ENCODE measurements around the gene PRSS16.

DNA sequence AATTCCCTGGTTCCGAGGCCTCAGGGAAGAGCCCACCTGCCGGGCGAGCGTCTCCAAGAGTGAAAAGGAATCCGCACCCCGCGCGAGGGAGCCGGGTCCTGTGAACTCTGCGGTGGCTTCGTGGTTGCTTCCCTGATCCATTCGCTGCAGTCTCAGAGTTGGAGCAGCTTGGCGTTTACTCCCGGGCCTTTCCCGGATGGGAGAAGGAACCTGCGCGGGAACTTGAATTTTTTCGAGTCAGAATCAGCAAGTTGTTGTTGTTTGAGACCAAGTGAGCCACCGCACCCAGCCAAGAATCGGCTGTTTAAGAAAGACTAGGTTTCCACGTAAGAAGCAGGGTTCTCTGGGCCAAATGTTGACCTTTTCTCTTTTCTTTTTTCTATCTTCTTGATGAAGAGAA is 12.9 kb downstream of the PRSS16 start:
- TF ChIP-seq, protein P1, sequence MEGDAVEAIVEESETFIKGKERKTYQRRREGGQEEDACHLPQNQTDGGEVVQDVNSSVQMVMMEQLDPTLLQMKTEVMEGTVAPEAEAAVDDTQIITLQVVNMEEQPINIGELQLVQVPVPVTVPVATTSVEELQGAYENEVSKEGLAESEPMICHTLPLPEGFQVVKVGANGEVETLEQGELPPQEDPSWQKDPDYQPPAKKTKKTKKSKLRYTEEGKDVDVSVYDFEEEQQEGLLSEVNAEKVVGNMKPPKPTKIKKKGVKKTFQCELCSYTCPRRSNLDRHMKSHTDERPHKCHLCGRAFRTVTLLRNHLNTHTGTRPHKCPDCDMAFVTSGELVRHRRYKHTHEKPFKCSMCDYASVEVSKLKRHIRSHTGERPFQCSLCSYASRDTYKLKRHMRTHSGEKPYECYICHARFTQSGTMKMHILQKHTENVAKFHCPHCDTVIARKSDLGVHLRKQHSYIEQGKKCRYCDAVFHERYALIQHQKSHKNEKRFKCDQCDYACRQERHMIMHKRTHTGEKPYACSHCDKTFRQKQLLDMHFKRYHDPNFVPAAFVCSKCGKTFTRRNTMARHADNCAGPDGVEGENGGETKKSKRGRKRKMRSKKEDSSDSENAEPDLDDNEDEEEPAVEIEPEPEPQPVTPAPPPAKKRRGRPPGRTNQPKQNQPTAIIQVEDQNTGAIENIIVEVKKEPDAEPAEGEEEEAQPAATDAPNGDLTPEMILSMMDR (IDR thresholded peaks at IDR 0.05; ENCODE audit: low read depth, low read length): no peak
- TF ChIP-seq EZH2phosphoT487 (IDR thresholded peaks at IDR 0.05; ENCODE audit: low read depth): no peak
